GM23338 (cell line): ENCODE results near the gene METAP1D. TPM values are rescaled to one million over a fixed set of nuclear protein-coding genes. Genes with fewer than 3 reads are reported as not detected.

ENCODE experiments used
- ATAC-seq: fragments of 200-7000 bp; cut with Tn5 transposase; 3 replicates; pipeline ENCODE4 v1.9.1; 2020
- DNase-seq: peaks from one replicate; pipeline ENCODE4 v3.0.0-alpha.2; 2015; ENCODE audit warnings: low spot score
- H2AFZ ChIP-seq: fragments of 200-600 bp; sonication (generic); 2 replicates; pipeline ENCODE4 v1.8.0; 2016; ENCODE audit warnings: antibody characterized with exemption, mild to moderate bottlenecking, moderate library complexity
- H3F3A ChIP-seq: fragments of 200-600 bp; sonication (generic); replicated peaks from 2 replicates; pipeline ENCODE4 v1.8.0; 2017; ENCODE audit warnings: antibody characterized with exemption, mixed run types, low read depth
- H3K27ac ChIP-seq: fragments of 200-600 bp; sonication (generic); 2 replicates; pipeline ENCODE4 v1.6.1; 2016; ENCODE audit warnings: low read depth
- H3K27me3 ChIP-seq: fragments of 200-600 bp; sonication (generic); 2 replicates; pipeline ENCODE4 v1.8.0; 2016; ENCODE audit warnings: mild to moderate bottlenecking, mixed run types, moderate library complexity; ENCODE audit not compliant: insufficient read depth
- H3K36me3 ChIP-seq: fragments of 200-600 bp; sonication (generic); 2 replicates; pipeline ENCODE4 v1.8.0; 2016; ENCODE audit warnings: mild to moderate bottlenecking; ENCODE audit not compliant: insufficient read depth
- H3K4me1 ChIP-seq: fragments of 200-600 bp; sonication (generic); 2 replicates; pipeline ENCODE4 v1.8.0; 2016; ENCODE audit warnings: mild to moderate bottlenecking, moderate library complexity; ENCODE audit not compliant: insufficient read depth
- H3K4me2 ChIP-seq: fragments of 200-600 bp; sonication (generic); 2 replicates; pipeline ENCODE4 v1.7.1; 2017; ENCODE audit warnings: mixed run types
- H3K4me3 ChIP-seq: fragments of 200-600 bp; sonication (generic); 2 replicates; pipeline ENCODE4 v1.6.1; 2016; ENCODE audit warnings: mixed run types
- H3K79me2 ChIP-seq: fragments of 200-600 bp; sonication (generic); replicated peaks from 2 replicates; pipeline ENCODE4 v1.8.0; 2017; ENCODE audit warnings: mild to moderate bottlenecking; ENCODE audit not compliant: insufficient read depth
- H3K9me2 ChIP-seq: fragments of 200-600 bp; sonication (generic); 2 replicates; pipeline ENCODE4 v1.8.0; 2017; ENCODE audit not compliant: insufficient read depth
- H4K20me1 ChIP-seq: fragments of 200-600 bp; sonication (generic); replicated peaks from 2 replicates; pipeline ENCODE4 v1.8.0; 2017; ENCODE audit warnings: mild to moderate bottlenecking; ENCODE audit not compliant: insufficient read depth
- H3K27ac Mint-ChIP-seq: 2 replicates; pipeline ENCODE4 v1.8.0; 2020; ENCODE audit warnings: inconsistent platforms, mild to moderate bottlenecking, moderate library complexity, mixed read lengths
- H3K27me3 Mint-ChIP-seq: 3 replicates; pipeline ENCODE4 v1.8.0; 2022; ENCODE audit warnings: low read depth, mild to moderate bottlenecking, moderate library complexity, mixed read lengths, inconsistent platforms; ENCODE audit not compliant: insufficient read depth, poor library complexity
- H3K36me3 Mint-ChIP-seq: 3 replicates; pipeline ENCODE4 v1.8.0; 2021; ENCODE audit warnings: low read depth, mild to moderate bottlenecking, inconsistent platforms, moderate library complexity, mixed read lengths
- H3K4me1 Mint-ChIP-seq: 3 replicates; pipeline ENCODE4 v1.8.0; 2020; ENCODE audit warnings: mild to moderate bottlenecking, inconsistent platforms, mixed read lengths
- H3K4me3 Mint-ChIP-seq: 3 replicates; pipeline ENCODE4 v1.8.0; 2021; ENCODE audit warnings: moderate library complexity, mild to moderate bottlenecking, inconsistent platforms, mixed read lengths
- H3K9me3 Mint-ChIP-seq: 3 replicates; pipeline ENCODE4 v1.8.0; 2020; ENCODE audit warnings: moderate library complexity, mild to moderate bottlenecking, inconsistent platforms, mixed read lengths
- CREB1 ChIP-seq: fragments of 250-450 bp; sonication (Bioruptor Pico); IDR thresholded peaks from 2 replicates; pipeline ENCODE4 v1.5.0; 2020; ENCODE audit warnings: low read depth, mild to moderate bottlenecking, moderate library complexity
- EZH2phosphoT487 ChIP-seq: fragments of 200-600 bp; sonication (generic); IDR thresholded peaks from one replicate; pipeline ENCODE4 v1.8.1; 2018; ENCODE audit warnings: antibody characterized with exemption; ENCODE audit not compliant: unreplicated experiment
- JUNB ChIP-seq: IDR thresholded peaks from one replicate; pipeline ENCODE4 v1.6.1; 2016; ENCODE audit warnings: antibody characterized with exemption; ENCODE audit not compliant: unreplicated experiment
- NANOG ChIP-seq: IDR thresholded peaks from 2 replicates; pipeline ENCODE4 v1.6.1; 2016; ENCODE audit warnings: antibody characterized with exemption, borderline replicate concordance
- POLR2AphosphoS5 ChIP-seq: IDR thresholded peaks from 2 replicates; pipeline ENCODE4 v1.6.1; 2016; ENCODE audit warnings: antibody characterized with exemption, low read depth
- STAT1 ChIP-seq: IDR thresholded peaks from one replicate; pipeline ENCODE4 v1.6.1; 2016; ENCODE audit warnings: antibody characterized with exemption; ENCODE audit not compliant: unreplicated experiment
- ZNF114 ChIP-seq: fragments of 250-450 bp; sonication (Bioruptor Pico); IDR thresholded peaks from 2 replicates; pipeline ENCODE4 v1.5.0; 2020; ENCODE audit warnings: mild to moderate bottlenecking, moderate library complexity
- ZNF331 ChIP-seq: fragments of 250-450 bp; sonication (Bioruptor Pico); IDR thresholded peaks from 2 replicates; pipeline ENCODE4 v1.5.0; 2020; ENCODE audit warnings: low read depth, mild to moderate bottlenecking, moderate library complexity
- polyA plus RNA-seq: library from polyadenylated mRNA; unstranded; fragments of >200 nt; fragmentation: Nextera tagmentation; extraction: Ambion mirVana; gene quantifications from 2 replicates; pipeline ENCODE4 v1.2.1, GENCODE V29; 2016
- total RNA-seq: library from RNA; depleted of rRNA; stranded (reverse); fragments of >200 nt; shearing (Covaris generic); gene quantifications from 2 replicates; pipeline ENCODE4 v1.2.3, GENCODE V29; 2014
- TF ChIP-seq, protein P1 (sequence below), 2 experiments: fragments of 200-600 bp in 1 of 2; sonication (generic) in 1 of 2; conservative IDR thresholded peaks; 2 replicates each; pipeline versions ENCODE4 v1.5.1 to v1.6.1; 2016 to 2017; ENCODE audit warnings: antibody characterized with exemption in 2 of 2, low read depth in 2 of 2, mild to moderate bottlenecking in 2 of 2, moderate library complexity in 1 of 2
- TF ChIP-seq, protein P2 (sequence below): IDR thresholded peaks from one replicate; pipeline ENCODE4 v1.6.1; 2018; ENCODE audit warnings: antibody characterized with exemption; ENCODE audit not compliant: unreplicated experiment
- TF ChIP-seq, protein P3 (sequence below): IDR thresholded peaks from 2 replicates; pipeline ENCODE4 v1.6.1; 2016; ENCODE audit warnings: antibody characterized with exemption
- TF ChIP-seq, protein P4 (sequence below): fragments of 250-450 bp; sonication (Bioruptor Pico); IDR thresholded peaks from 2 replicates; pipeline ENCODE4 v1.5.0; 2020; ENCODE audit warnings: mild to moderate bottlenecking, moderate library complexity

METAP1D gene
- total and polyA plus RNA-seq, 2 experiments from 2014 or later = 12.8 to 15.5 TPM

DNA sequence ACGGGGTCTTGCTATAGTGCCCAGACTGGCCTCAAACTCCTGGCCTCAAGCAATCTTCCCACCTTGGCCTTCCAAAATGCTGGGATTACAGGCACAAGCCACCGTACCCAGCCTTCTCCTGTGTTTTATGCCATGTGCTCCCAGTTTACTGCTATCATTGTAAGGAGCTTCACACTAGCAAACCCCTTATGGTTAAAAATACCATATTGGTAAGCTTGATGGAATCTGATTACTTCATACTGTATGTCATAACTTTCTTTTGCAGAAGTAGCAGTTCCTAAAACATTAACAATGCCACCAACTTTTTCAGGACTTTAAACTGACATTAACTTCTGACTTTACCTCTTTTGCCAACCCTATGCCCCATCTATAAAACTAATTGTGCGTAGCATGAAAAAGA, 41.3 kb upstream of the METAP1D start:
- Histone ChIP-seq H3K4me2 (no peak overlapping the region), H3K4me1 (no peaks in the 10 kb centered on the region), H3K9me2 (no peaks in the 10 kb centered on the region), H4K20me1 (peaks cover 10% of the 10 kb centered on the region), H3K27me3 (no peaks in the 10 kb centered on the region), H3K4me3 (no peak overlapping the region), H3F3A (no peaks in the 10 kb centered on the region), H3K27ac (no peak overlapping the region), H2AFZ (no peak overlapping the region), H3K36me3 (no peaks in the 10 kb centered on the region), H3K79me2 (peaks cover 7% of the 10 kb centered on the region; the same call in 1 of the 2 replicates)
- TF ChIP-seq STAT1 = no peak
- no peak for TF ChIP-seq CREB1
- TF ChIP-seq, protein P1, sequence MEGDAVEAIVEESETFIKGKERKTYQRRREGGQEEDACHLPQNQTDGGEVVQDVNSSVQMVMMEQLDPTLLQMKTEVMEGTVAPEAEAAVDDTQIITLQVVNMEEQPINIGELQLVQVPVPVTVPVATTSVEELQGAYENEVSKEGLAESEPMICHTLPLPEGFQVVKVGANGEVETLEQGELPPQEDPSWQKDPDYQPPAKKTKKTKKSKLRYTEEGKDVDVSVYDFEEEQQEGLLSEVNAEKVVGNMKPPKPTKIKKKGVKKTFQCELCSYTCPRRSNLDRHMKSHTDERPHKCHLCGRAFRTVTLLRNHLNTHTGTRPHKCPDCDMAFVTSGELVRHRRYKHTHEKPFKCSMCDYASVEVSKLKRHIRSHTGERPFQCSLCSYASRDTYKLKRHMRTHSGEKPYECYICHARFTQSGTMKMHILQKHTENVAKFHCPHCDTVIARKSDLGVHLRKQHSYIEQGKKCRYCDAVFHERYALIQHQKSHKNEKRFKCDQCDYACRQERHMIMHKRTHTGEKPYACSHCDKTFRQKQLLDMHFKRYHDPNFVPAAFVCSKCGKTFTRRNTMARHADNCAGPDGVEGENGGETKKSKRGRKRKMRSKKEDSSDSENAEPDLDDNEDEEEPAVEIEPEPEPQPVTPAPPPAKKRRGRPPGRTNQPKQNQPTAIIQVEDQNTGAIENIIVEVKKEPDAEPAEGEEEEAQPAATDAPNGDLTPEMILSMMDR (conservative IDR thresholded peaks at IDR 0.05; ENCODE audit: low read depth in 2 of 2) = no peak
- TF ChIP-seq, protein P2, sequence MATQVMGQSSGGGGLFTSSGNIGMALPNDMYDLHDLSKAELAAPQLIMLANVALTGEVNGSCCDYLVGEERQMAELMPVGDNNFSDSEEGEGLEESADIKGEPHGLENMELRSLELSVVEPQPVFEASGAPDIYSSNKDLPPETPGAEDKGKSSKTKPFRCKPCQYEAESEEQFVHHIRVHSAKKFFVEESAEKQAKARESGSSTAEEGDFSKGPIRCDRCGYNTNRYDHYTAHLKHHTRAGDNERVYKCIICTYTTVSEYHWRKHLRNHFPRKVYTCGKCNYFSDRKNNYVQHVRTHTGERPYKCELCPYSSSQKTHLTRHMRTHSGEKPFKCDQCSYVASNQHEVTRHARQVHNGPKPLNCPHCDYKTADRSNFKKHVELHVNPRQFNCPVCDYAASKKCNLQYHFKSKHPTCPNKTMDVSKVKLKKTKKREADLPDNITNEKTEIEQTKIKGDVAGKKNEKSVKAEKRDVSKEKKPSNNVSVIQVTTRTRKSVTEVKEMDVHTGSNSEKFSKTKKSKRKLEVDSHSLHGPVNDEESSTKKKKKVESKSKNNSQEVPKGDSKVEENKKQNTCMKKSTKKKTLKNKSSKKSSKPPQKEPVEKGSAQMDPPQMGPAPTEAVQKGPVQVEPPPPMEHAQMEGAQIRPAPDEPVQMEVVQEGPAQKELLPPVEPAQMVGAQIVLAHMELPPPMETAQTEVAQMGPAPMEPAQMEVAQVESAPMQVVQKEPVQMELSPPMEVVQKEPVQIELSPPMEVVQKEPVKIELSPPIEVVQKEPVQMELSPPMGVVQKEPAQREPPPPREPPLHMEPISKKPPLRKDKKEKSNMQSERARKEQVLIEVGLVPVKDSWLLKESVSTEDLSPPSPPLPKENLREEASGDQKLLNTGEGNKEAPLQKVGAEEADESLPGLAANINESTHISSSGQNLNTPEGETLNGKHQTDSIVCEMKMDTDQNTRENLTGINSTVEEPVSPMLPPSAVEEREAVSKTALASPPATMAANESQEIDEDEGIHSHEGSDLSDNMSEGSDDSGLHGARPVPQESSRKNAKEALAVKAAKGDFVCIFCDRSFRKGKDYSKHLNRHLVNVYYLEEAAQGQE = no peak
- TF ChIP-seq JUNB = no peak
- TF ChIP-seq POLR2AphosphoS5 = no peak
- TF ChIP-seq, protein P3, sequence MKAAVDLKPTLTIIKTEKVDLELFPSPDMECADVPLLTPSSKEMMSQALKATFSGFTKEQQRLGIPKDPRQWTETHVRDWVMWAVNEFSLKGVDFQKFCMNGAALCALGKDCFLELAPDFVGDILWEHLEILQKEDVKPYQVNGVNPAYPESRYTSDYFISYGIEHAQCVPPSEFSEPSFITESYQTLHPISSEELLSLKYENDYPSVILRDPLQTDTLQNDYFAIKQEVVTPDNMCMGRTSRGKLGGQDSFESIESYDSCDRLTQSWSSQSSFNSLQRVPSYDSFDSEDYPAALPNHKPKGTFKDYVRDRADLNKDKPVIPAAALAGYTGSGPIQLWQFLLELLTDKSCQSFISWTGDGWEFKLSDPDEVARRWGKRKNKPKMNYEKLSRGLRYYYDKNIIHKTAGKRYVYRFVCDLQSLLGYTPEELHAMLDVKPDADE = no peak
- no peak for TF ChIP-seq NANOG
- TF ChIP-seq ZNF331 (CRISPR knock-in tag) = no peak
- TF ChIP-seq EZH2phosphoT487 = no peak
- TF ChIP-seq, protein P4, sequence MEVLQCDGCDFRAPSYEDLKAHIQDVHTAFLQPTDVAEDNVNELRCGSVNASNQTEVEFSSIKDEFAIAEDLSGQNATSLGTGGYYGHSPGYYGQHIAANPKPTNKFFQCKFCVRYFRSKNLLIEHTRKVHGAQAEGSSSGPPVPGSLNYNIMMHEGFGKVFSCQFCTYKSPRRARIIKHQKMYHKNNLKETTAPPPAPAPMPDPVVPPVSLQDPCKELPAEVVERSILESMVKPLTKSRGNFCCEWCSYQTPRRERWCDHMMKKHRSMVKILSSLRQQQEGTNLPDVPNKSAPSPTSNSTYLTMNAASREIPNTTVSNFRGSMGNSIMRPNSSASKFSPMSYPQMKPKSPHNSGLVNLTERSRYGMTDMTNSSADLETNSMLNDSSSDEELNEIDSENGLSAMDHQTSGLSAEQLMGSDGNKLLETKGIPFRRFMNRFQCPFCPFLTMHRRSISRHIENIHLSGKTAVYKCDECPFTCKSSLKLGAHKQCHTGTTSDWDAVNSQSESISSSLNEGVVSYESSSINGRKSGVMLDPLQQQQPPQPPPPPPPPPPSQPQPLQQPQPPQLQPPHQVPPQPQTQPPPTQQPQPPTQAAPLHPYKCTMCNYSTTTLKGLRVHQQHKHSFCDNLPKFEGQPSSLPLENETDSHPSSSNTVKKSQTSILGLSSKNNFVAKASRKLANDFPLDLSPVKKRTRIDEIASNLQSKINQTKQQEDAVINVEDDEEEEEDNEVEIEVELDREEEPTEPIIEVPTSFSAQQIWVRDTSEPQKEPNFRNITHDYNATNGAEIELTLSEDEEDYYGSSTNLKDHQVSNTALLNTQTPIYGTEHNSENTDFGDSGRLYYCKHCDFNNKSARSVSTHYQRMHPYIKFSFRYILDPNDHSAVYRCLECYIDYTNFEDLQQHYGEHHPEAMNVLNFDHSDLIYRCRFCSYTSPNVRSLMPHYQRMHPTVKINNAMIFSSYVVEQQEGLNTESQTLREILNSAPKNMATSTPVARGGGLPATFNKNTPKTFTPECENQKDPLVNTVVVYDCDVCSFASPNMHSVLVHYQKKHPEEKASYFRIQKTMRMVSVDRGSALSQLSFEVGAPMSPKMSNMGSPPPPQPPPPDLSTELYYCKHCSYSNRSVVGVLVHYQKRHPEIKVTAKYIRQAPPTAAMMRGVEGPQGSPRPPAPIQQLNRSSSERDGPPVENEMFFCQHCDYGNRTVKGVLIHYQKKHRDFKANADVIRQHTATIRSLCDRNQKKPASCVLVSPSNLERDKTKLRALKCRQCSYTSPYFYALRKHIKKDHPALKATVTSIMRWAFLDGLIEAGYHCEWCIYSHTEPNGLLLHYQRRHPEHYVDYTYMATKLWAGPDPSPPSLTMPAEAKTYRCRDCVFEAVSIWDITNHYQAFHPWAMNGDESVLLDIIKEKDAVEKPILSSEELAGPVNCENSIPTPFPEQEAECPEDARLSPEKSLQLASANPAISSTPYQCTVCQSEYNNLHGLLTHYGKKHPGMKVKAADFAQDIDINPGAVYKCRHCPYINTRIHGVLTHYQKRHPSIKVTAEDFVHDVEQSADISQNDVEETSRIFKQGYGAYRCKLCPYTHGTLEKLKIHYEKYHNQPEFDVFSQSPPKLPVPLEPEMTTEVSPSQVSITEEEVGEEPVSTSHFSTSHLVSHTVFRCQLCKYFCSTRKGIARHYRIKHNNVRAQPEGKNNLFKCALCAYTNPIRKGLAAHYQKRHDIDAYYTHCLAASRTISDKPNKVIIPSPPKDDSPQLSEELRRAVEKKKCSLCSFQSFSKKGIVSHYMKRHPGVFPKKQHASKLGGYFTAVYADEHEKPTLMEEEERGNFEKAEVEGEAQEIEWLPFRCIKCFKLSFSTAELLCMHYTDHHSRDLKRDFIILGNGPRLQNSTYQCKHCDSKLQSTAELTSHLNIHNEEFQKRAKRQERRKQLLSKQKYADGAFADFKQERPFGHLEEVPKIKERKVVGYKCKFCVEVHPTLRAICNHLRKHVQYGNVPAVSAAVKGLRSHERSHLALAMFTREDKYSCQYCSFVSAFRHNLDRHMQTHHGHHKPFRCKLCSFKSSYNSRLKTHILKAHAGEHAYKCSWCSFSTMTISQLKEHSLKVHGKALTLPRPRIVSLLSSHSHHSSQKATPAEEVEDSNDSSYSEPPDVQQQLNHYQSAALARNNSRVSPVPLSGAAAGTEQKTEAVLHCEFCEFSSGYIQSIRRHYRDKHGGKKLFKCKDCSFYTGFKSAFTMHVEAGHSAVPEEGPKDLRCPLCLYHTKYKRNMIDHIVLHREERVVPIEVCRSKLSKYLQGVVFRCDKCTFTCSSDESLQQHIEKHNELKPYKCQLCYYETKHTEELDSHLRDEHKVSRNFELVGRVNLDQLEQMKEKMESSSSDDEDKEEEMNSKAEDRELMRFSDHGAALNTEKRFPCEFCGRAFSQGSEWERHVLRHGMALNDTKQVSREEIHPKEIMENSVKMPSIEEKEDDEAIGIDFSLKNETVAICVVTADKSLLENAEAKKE (CRISPR knock-in tag) = no peak
- TF ChIP-seq ZNF114 (CRISPR knock-in tag) = no peak
- H3K4me1 Mint-ChIP-seq = no peaks in the 10 kb centered on the region
- ATAC-seq (no peak), DNase-seq (no peak)
- no peaks in the 10 kb centered on the region for H3K9me3 Mint-ChIP-seq
- H3K4me3 Mint-ChIP-seq = no peak overlapping the region
- peaks cover 6% of the 10 kb centered on the region for H3K27me3 Mint-ChIP-seq
- H3K36me3 Mint-ChIP-seq = peaks cover 14% of the 10 kb centered on the region; the same call in 2 of the 3 replicates
- no peak overlapping the region for H3K27ac Mint-ChIP-seq
